Gastrocnemius medialis (tissue), 4 donors: ENCODE measurements around the gene MAP9. TPM values are rescaled to one million over a fixed set of nuclear protein-coding genes. Genes with fewer than 3 reads are reported as not detected.
"Not testable (repeated sequence)": the region's sequence is repeated elsewhere in the genome, so short reads cannot be mapped to it uniquely, and the experiment has no call there.

Experiments used
- ATAC-seq, 2 donors: fragments of 150-250 bp; one replicate each; pipeline ENCODE4 v1.9.1; 2016
- DNase-seq, 2 donors: peaks; one replicate each; pipeline ENCODE4 v3.0.0-alpha.2; 2019
- H3K27ac ChIP-seq, 4 donors: fragments of 200-600 bp; sonication (generic); 1 replicate in 1 of 4; 2 replicates in 3 of 4; pipeline ENCODE4 v1.5.1; 2016 to 2018; ENCODE audit warnings: mild to moderate bottlenecking in 2 of 4, moderate library complexity in 1 of 4
- H3K27me3 ChIP-seq, 3 donors: fragments of 200-600 bp; sonication (generic) in 2 of 3; 1 replicate in 1 of 3; 2 replicates in 2 of 3; pipeline versions ENCODE4 v1.5.1 to v1.6.0; 2016 to 2019; ENCODE audit warnings: mild to moderate bottlenecking in 1 of 3, moderate library complexity in 1 of 3
- H3K36me3 ChIP-seq, 2 donors: fragments of 200-600 bp; sonication (generic) in 1 of 2; one replicate each; pipeline ENCODE4 v1.5.1; 2017 to 2018
- H3K4me1 ChIP-seq, 2 donors: fragments of 200-600 bp; sonication (generic) in 1 of 2; one replicate each; pipeline ENCODE4 v1.5.1; 2016 to 2017; ENCODE audit warnings: mild to moderate bottlenecking in 2 of 2
- H3K4me3 ChIP-seq, 4 donors: fragments of 200-600 bp; sonication (generic) in 3 of 4; 1 replicate in 1 of 4; 2 replicates in 3 of 4; pipeline ENCODE4 v1.5.1; 2016 to 2019; ENCODE audit warnings: mild to moderate bottlenecking in 2 of 4
- H3K9me3 ChIP-seq, 3 donors: fragments of 200-600 bp; sonication (generic) in 2 of 3; 1 replicate in 1 of 3; 2 replicates in 2 of 3; pipeline ENCODE4 v1.5.1; 2016 to 2019
- POLR2A ChIP-seq, 2 donors: fragments of 450-650 bp; IDR thresholded peaks; one replicate each; pipeline ENCODE4 v1.6.1; 2017; ENCODE audit warnings: antibody characterized with exemption in 2 of 2, mild to moderate bottlenecking in 2 of 2, moderate library complexity in 2 of 2
- in situ Hi-C, 4 donors: fragments of 200-750 bp; cut with MboI; loops; one replicate each; pipeline versions ENCODE4 v1.15.0 to v1.8.0; 2017; ENCODE audit warnings: low sequenced_read_pairs in 4 of 4
- intact Hi-C: fragments of 100-400 bp; cut with DNase I; formaldehyde crosslinking; loops from one replicate; pipeline ENCODE4 v1.15.1; 2023; ENCODE audit warnings: low total_unique reads
- total RNA-seq, 4 donors: library from RNA; depleted of rRNA; stranded (reverse); fragments of >200 nt; gene quantifications; one replicate each; pipeline versions ENCODE4 v1.1.0 to v1.2.3, GENCODE V29; 2016
- TF ChIP-seq, protein P1 (sequence below), 5 experiments: fragments of 450-650 bp in 3 of 5; fragments of 200-600 bp in 2 of 5; sonication (generic) in 2 of 5; IDR thresholded peaks in 4 of 5; conservative IDR thresholded peaks in 1 of 5; 1 replicate in 4 of 5; 2 replicates in 1 of 5; pipeline ENCODE4 v1.5.1; 2016 to 2019; ENCODE audit warnings: antibody characterized with exemption in 5 of 5, mild to moderate bottlenecking in 3 of 5, moderate library complexity in 3 of 5

MAP9 gene
- under 1 TPM in 3 of 4 donors, not detected in 1; 0.23 to 0.71 (median 0.41) TPM for total RNA-seq

DNA sequence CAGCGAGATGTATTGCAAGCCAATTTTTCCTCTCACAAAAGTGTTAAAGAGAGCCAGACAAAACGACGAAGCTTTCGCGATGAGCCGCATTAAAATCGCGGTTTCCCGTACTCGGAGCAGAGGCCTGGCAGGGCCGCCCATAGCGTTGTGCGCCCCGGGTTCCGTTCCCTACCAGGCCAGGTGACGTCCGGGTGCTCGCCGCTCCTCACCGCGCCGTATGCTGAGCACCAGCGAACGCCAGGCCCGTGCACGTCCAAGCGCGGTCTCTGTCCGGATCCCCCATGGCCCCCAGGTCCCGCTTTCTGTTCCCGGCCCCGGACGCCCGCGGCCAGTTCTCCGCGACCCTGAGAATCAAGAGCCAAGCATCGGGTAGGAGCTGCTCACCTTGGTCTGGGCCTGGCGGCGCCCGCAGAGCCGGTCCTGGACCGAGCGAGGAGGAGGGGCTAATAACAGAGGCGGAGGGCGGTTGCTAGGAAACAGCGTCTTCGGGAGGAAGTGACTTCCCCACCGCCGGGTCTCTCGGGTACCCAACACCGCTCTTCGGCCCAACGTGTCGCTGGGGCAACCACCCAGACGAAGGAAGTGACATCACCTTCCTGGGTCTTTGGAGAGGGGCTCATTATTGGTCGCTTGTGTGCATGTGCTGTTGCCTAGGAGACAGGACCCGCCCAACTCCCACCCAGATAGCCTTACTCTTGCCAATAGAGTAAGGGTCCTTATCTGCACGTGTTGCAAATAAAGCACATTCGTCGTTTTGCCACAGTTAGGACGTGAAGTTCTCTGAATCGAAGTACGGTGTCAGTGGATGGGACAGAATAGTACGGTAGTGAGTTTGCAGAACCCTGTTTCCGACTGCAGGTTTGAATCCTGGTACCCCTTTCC is at the start of gene MAP9:
MAP9 (minus strand) TSS at position 579 of the 882 bp plus-strand sequence. CDS start 1,115 bp downstream, outside the sequence.
- intact Hi-C loops: no loop called here
- TF ChIP-seq POLR2A (IDR thresholded peaks at IDR 0.05): no peak
- TF ChIP-seq, protein P1, sequence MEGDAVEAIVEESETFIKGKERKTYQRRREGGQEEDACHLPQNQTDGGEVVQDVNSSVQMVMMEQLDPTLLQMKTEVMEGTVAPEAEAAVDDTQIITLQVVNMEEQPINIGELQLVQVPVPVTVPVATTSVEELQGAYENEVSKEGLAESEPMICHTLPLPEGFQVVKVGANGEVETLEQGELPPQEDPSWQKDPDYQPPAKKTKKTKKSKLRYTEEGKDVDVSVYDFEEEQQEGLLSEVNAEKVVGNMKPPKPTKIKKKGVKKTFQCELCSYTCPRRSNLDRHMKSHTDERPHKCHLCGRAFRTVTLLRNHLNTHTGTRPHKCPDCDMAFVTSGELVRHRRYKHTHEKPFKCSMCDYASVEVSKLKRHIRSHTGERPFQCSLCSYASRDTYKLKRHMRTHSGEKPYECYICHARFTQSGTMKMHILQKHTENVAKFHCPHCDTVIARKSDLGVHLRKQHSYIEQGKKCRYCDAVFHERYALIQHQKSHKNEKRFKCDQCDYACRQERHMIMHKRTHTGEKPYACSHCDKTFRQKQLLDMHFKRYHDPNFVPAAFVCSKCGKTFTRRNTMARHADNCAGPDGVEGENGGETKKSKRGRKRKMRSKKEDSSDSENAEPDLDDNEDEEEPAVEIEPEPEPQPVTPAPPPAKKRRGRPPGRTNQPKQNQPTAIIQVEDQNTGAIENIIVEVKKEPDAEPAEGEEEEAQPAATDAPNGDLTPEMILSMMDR (IDR thresholded peaks at IDR 0.05 in 4 of 5, conservative IDR thresholded peaks at IDR 0.05 in 1 of 5): no peak
- Histone ChIP-seq H3K27ac (no peak within 1 kb of the TSS), H3K4me1 (peaks cover 4 to 6% of the 10 kb centered on the region in 2 donors), H3K27me3 (peaks cover 18 to 20% (median 19%) of the 10 kb centered on the region in 3 donors), H3K36me3 (no peaks in the 10 kb centered on the region), H3K9me3 (no peaks in the 10 kb centered on the region), H3K4me3 (peak within 1 kb of the TSS; percentile 56 to 80 (median 58))
- ATAC-seq (peak; percentile 63 to 79), DNase-seq (peak; percentile 61 to 63)
- in situ Hi-C loops: loop anchor here in 2 of 4 donors (10.0 kb wide), 1 partner anchor 822 kb away; the partner anchor contains the start of gene PLRG1 (in 2 of the 2)

DNA sequence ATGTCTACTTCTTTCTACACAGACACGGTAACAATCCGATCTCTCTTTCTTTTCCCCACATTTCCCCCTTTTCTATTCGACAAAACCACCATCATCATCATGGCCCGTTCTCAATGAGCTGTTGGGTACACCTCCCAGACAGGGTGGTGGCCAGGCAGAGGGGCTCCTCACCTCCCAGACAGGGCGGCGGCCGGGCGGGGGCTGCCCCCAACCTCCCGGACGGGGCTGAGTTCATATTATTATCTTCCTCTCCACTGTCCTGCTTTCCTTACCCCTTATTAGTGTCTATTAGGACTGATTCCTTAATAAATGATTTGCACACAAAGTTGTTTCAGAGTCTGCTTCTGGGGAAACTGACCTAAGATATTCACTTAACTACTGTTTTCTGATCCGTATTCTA is 48.0 kb upstream of the MAP9 start:
- ATAC-seq, H3K4me3 ChIP-seq, H3K9me3 ChIP-seq, intact Hi-C loops, H3K4me1 ChIP-seq, H3K27me3 ChIP-seq, H3K27ac ChIP-seq, H3K36me3 ChIP-seq, DNase-seq: not testable (repeated sequence)
- in situ Hi-C loops: loop anchor here in 1 of 4 donors (25.0 kb wide), 1 partner anchor 513 kb away; no protein-coding TSS in a partner anchor

DNA sequence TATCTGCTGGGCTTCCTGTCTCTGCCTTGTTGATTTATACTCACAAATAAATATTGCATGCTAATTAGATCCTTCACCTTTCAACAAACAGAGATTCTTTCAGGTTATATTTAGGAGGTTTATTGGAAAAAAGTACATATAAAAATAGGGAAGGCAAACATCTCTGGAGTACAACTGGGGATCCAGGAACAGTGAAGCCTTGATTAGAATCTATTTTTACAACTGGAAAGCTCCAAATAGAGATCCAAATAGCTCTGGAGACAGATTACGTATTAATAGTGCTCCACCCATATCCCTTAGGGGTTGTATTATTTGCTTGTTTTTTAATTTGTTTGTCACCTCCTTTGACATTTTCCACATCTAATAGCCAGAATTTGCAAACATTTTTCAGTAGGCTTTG is 46.9 kb upstream of the MAP9 start:
- no peak for DNase-seq
- in situ Hi-C loops (no loop called here), intact Hi-C loops (no loop called here)
- no peak for ATAC-seq
- H3K4me3 ChIP-seq: no peak overlapping the region
- no peaks in the 10 kb centered on the region for H3K4me1 ChIP-seq
- no peaks in the 10 kb centered on the region for H3K27me3 ChIP-seq
- TF ChIP-seq, protein P1 (IDR thresholded peaks at IDR 0.05 in 4 of 5, conservative IDR thresholded peaks at IDR 0.05 in 1 of 5): no peak
- TF ChIP-seq POLR2A (IDR thresholded peaks at IDR 0.05): no peak
- H3K9me3 ChIP-seq: no peaks in the 10 kb centered on the region
- no peaks in the 10 kb centered on the region for H3K36me3 ChIP-seq
- H3K27ac ChIP-seq: no peak overlapping the region

DNA sequence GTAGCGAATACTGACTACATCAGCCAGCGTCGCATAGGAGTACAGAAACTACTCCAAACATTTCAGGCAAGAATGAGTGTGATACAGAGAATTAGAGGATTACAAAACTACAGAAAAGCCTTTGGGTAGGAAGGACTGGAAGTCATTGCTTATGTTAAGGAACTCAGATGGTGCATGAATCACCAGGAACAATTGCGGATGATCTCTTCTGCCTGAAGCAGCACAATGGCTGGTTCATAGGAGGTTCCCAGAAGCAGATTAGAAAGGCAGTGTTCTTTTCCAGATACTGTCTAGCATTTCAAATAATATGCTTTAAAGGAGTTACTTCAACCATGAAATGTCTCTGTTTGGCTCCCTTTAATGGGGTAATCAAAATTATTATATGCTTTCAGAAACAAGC is 42.5 kb upstream of the MAP9 start:
- no peak overlapping the region for H3K4me3 ChIP-seq
- no peak for TF ChIP-seq POLR2A (IDR thresholded peaks at IDR 0.05)
- TF ChIP-seq, protein P1 (IDR thresholded peaks at IDR 0.05 in 4 of 5, conservative IDR thresholded peaks at IDR 0.05 in 1 of 5): no peak
- DNase-seq (no peak), ATAC-seq (no peak)
- no peaks in the 10 kb centered on the region for H3K36me3 ChIP-seq
- H3K4me1 ChIP-seq: no peaks in the 10 kb centered on the region
- H3K9me3 ChIP-seq: no peaks in the 10 kb centered on the region
- intact Hi-C loops (no loop called here), in situ Hi-C loops (no loop called here)
- H3K27me3 ChIP-seq: no peaks in the 10 kb centered on the region
- no peak overlapping the region for H3K27ac ChIP-seq

DNA sequence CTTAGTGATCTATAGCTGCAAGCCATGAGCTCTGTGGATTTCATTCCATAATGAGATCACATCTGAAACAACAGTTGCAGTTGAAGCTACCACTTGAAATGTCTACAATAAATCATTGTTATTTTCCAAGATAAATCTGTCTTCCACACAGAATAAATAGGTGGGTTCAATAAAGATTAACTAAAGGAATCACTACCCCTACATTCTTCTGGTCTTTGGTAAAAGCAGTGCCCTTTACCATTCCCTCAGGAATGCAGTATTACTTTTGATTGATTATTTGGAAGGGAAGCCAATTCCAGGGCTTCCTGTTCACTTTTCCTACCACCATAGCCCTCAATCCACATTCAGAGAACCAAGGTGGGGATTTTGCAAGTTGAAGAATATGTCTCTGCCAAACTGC is 38.9 kb upstream of the MAP9 start:
- DNase-seq (no peak), ATAC-seq (no peak)
- Histone ChIP-seq H3K27me3 (no peaks in the 10 kb centered on the region), H3K9me3 (no peaks in the 10 kb centered on the region), H3K4me3 (no peak overlapping the region), H3K4me1 (no peaks in the 10 kb centered on the region), H3K27ac (no peak overlapping the region), H3K36me3 (no peaks in the 10 kb centered on the region)
- TF ChIP-seq POLR2A (IDR thresholded peaks at IDR 0.05): no peak
- TF ChIP-seq, protein P1 (IDR thresholded peaks at IDR 0.05 in 4 of 5, conservative IDR thresholded peaks at IDR 0.05 in 1 of 5): no peak
- intact Hi-C loops (no loop called here), in situ Hi-C loops (no loop called here)
